Fibroblast of pulmonary artery (primary cell): ENCODE results near the gene COG6.
A peak's percentile ranks its signal among the peaks of the same experiment; 100 is the strongest.

Source experiments
- DNase-seq: peaks from one replicate; pipeline ENCODE4 v3.0.0-alpha.2; 2010; ENCODE audit warnings: low read depth
- H3K4me3 ChIP-seq: replicated peaks from 2 replicates; pipeline ENCODE4 v1.5.1; 2011; ENCODE audit warnings: low read depth, mild to moderate bottlenecking, control low read depth, low read length, moderate library complexity
- TF ChIP-seq, protein P1 (sequence below): IDR thresholded peaks from 2 replicates; pipeline ENCODE4 v1.5.1; 2011; ENCODE audit warnings: mild to moderate bottlenecking, control low read depth, low read length, inconsistent platforms; ENCODE audit errors: missing control alignments

COG6 gene

DNA sequence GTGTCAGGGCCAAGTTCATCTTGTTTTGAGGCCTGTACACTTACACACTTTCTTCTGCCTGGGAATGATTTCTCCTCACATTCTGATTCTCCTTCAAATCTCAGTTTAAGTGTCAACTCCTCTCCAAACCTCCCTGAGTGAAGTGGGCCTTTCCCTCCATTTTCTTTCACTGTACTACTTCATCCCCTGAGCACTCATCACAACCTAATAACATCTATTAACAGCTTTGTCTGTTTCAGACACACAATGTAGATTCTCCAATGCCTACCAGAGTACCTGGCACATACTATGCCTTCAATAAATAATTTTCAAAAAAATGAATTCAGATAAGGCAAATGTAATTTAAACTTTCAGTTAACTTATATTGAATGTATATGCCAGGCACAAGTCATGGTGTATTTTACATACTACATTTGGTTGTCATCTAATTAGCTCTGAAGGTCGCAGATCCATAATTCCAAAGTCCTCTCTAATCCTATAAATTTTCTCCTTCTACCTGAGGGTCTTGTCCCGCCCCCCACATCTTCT, 357 bp upstream of the COG6 start:
- TF ChIP-seq, protein P1, sequence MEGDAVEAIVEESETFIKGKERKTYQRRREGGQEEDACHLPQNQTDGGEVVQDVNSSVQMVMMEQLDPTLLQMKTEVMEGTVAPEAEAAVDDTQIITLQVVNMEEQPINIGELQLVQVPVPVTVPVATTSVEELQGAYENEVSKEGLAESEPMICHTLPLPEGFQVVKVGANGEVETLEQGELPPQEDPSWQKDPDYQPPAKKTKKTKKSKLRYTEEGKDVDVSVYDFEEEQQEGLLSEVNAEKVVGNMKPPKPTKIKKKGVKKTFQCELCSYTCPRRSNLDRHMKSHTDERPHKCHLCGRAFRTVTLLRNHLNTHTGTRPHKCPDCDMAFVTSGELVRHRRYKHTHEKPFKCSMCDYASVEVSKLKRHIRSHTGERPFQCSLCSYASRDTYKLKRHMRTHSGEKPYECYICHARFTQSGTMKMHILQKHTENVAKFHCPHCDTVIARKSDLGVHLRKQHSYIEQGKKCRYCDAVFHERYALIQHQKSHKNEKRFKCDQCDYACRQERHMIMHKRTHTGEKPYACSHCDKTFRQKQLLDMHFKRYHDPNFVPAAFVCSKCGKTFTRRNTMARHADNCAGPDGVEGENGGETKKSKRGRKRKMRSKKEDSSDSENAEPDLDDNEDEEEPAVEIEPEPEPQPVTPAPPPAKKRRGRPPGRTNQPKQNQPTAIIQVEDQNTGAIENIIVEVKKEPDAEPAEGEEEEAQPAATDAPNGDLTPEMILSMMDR = no peak

GRCh38 chr13:39656325-39656677, 839 bp downstream of the COG6 start:
- TF ChIP-seq, protein P1 = no peak
- DNase-seq = peak; percentile 11
- peak overlapping the region; percentile 88 for H3K4me3 ChIP-seq

More for the DNA sequence above, 357 bp upstream of the COG6 start:
- peak overlapping the region; percentile 88 for H3K4me3 ChIP-seq
- no peak for DNase-seq

DNA sequence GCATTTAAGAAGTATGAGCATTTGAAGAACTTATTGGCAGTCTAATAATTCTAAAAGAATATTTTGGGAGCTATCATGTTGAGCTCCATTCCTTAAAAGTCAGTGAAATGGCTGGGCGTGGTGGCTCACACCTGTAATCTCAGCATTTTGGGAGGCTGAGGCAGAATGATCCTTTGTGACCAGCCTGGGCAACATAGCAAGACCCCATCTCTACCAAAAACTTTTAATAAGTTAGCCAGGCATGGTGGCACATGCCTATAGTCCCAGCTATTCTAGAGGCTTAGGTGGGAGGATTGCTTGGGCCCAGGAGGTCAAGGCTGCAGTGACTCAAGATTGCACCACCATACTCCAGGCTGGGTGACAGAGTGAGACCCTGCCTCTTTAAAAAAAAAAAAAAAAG, 8.0 kb downstream of the COG6 start:
- TF ChIP-seq, protein P1 = no peak
- H3K4me3 ChIP-seq = no peak overlapping the region
- no peak for DNase-seq

DNA sequence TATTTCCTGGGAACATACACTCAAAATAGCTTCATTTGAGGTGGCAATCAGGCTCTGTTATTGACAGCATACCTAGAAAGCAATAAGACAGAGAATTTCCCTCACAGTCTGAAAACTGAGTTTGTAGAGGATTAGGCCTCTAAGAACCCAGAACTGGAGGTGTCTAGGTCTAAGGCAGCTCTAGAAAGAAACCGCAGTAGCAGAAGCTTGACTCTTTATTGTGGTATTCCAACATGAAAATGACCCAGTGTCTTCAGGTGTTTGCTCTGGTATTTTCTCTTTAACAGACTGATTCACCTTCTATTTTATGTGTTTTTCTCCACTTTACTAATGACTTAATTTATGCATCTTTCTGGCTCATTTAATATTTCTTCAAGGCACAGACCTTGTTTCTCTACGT, 8.5 kb downstream of the COG6 start:
- TF ChIP-seq, protein P1 = no peak
- no peak overlapping the region for H3K4me3 ChIP-seq
- no peak for DNase-seq

GRCh38 chr13:39665763-39666162, 10.3 kb downstream of the COG6 start:
- no peak for DNase-seq
- no peak overlapping the region for H3K4me3 ChIP-seq
- TF ChIP-seq, protein P1 = no peak

- DNase-seq = no peak
- H3K4me3 ChIP-seq = no peak overlapping the region
- TF ChIP-seq, protein P1 = no peak
These were observed 15.0 kb downstream of the COG6 start for GRCh38 chr13:39670445-39670844.

DNA sequence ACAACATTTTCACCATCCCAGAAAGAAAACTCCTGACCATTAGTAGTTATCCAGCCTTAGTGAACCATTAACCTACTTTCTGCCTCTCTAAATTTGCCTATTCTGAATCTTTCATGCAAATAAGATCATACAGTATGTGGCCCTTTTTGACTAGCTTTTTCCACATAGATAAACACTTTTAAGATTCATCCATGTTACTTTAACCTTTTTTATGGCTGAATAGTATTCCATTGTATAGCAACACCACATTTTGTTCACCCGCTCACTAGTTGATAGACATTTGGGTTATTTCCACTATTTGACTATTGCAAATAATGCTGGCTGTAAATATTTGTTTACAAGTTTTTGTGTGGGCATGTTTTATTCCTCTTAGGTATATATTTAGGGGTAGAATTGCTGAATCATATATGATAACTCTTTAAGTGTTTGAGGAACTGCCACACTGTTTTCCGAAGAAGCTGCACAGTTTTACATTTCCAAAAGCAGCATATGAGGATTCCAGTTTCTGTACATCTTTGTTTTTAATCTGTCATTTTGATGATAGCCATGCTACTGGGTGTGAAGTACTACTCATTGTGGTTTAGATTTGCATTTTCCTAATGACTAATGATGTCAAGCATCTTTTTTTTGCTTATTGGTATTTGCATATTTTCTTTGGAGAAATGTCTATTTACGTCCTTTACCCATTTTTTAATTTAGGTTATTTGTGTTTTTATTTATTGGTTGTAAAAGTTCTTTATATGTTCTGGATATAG, 17.1 kb downstream of the COG6 start:
- TF ChIP-seq, protein P1 = no peak
- no peak for DNase-seq
- no peak overlapping the region for H3K4me3 ChIP-seq
